ENCODE data around the gene AKAP6.

The AKAP6 gene

GRCh38 chr14:32491416-32492016 lies 162.4 kb downstream of the AKAP6 start:
- no peak for DNase-seq (ENCODE audit: low spot score)

- DNase-seq (ENCODE audit: low spot score): no peak
Observed at GRCh38 chr14:32492457-32492856, 163.4 kb downstream of the AKAP6 start.

- no peak for DNase-seq (ENCODE audit: low spot score)
Observed at GRCh38 chr14:32494609-32495434, 165.7 kb downstream of the AKAP6 start.

- DNase-seq (ENCODE audit: low spot score): no peak
Observed at GRCh38 chr14:32495435-32495734, 166.3 kb downstream of the AKAP6 start.

GRCh38 chr14:32497248-32497647 lies 168.2 kb downstream of the AKAP6 start:
- DNase-seq (ENCODE audit: low spot score): no peak

- peak; percentile 47 for DNase-seq (ENCODE audit: low spot score)
Observed at GRCh38 chr14:32507029-32507984, 178.2 kb downstream of the AKAP6 start.

- DNase-seq (ENCODE audit: low spot score): no peak
Observed at GRCh38 chr14:32508281-32508680, 179.2 kb downstream of the AKAP6 start.

GRCh38 chr14:32509632-32510187 lies 180.6 kb downstream of the AKAP6 start:
- DNase-seq (ENCODE audit: low spot score): peak; percentile 68

GRCh38 chr14:32510815-32511214 lies 181.7 kb downstream of the AKAP6 start:
- no peak for DNase-seq (ENCODE audit: low spot score)

- no peak for DNase-seq (ENCODE audit: low spot score)
Observed at GRCh38 chr14:32512348-32512747, 183.2 kb downstream of the AKAP6 start.

GRCh38 chr14:32512813-32513212 lies 183.7 kb downstream of the AKAP6 start:
- DNase-seq (ENCODE audit: low spot score): no peak

- peak; percentile 3 for DNase-seq (ENCODE audit: low spot score)
Observed at GRCh38 chr14:32513571-32514009, 184.5 kb downstream of the AKAP6 start.

GRCh38 chr14:32514236-32514635 lies 185.1 kb downstream of the AKAP6 start:
- DNase-seq (ENCODE audit: low spot score): no peak

- DNase-seq (ENCODE audit: low spot score): no peak
Observed at GRCh38 chr14:32514681-32515080, 185.6 kb downstream of the AKAP6 start.

GRCh38 chr14:32524609-32525375 lies 195.7 kb downstream of the AKAP6 start:
- DNase-seq (ENCODE audit: low spot score): no peak

GRCh38 chr14:32525591-32525990 lies 196.5 kb downstream of the AKAP6 start:
- no peak for DNase-seq (ENCODE audit: low spot score)

GRCh38 chr14:32530800-32531199 lies 201.7 kb downstream of the AKAP6 start:
- DNase-seq (ENCODE audit: low spot score): no peak

GRCh38 chr14:32531942-32532515 lies 202.9 kb downstream of the AKAP6 start:
- DNase-seq (ENCODE audit: low spot score): no peak

- DNase-seq (ENCODE audit: low spot score): no peak
Observed at GRCh38 chr14:32534145-32534544, 205.0 kb downstream of the AKAP6 start.

GRCh38 chr14:32536175-32536574 lies 207.1 kb downstream of the AKAP6 start:
- no peak for DNase-seq (ENCODE audit: low spot score)

- no peak for DNase-seq (ENCODE audit: low spot score)
Observed at GRCh38 chr14:32537166-32537565, 208.1 kb downstream of the AKAP6 start.

Data from kidney tubule cell (primary cell).